HL-60 (cell line): ENCODE results near the gene QRFP.

Experiments
- DNase-seq, 2 experiments: peaks; one replicate each; pipeline ENCODE4 v3.0.0-alpha.2; 2010 to 2020; ENCODE audit warnings: low read depth in 1 of 2, low spot score in 1 of 2
- H3K27ac ChIP-seq: fragments of 250-450 bp; sonication (Bioruptor Pico); replicated peaks from 2 replicates; pipeline ENCODE4 v1.5.1; 2020; ENCODE audit warnings: mild to moderate bottlenecking, moderate library complexity
- H3K27me3 ChIP-seq: fragments of 250-450 bp; sonication (Bioruptor Pico); 2 replicates; pipeline ENCODE4 v1.5.1; 2021; ENCODE audit warnings: mild to moderate bottlenecking, moderate library complexity; ENCODE audit not compliant: insufficient read depth, poor library complexity, severe bottlenecking
- H3K4me3 ChIP-seq: replicated peaks from 2 replicates; pipeline ENCODE4 v1.5.1; 2011; ENCODE audit warnings: mild to moderate bottlenecking, control low read depth, low read length; ENCODE audit not compliant: insufficient read depth
- CTCF ChIP-seq: IDR thresholded peaks from one replicate; pipeline ENCODE4 v1.5.1; 2011; ENCODE audit warnings: low read length, control low read depth, inconsistent platforms; ENCODE audit not compliant: insufficient read depth
- GABPA ChIP-seq: IDR thresholded peaks from 2 replicates; pipeline ENCODE4 v1.6.1; 2012; ENCODE audit warnings: low read depth
- POLR2AphosphoS5 ChIP-seq: IDR thresholded peaks from 2 replicates; pipeline ENCODE4 v1.6.1; 2012; ENCODE audit warnings: low read depth
- REST ChIP-seq: IDR thresholded peaks from 2 replicates; pipeline ENCODE4 v1.6.1; 2012; ENCODE audit warnings: low read depth; ENCODE audit not compliant: insufficient replicate concordance
- SPI1 ChIP-seq: IDR thresholded peaks from 2 replicates; pipeline ENCODE4 v1.6.1; 2012; ENCODE audit warnings: low read depth, mild to moderate bottlenecking, borderline replicate concordance

QRFP gene

GRCh38 chr9:130897105-130897751, 616 bp upstream of the QRFP start:
- Histone ChIP-seq H3K27me3 (no peaks in the 10 kb centered on the region), H3K4me3 (no peak overlapping the region), H3K27ac (no peak overlapping the region)
- DNase-seq: no peak
- TF ChIP-seq REST: no peak
- no peak for TF ChIP-seq SPI1
- no peak for TF ChIP-seq GABPA
- no peak for TF ChIP-seq POLR2AphosphoS5
- no peak for TF ChIP-seq CTCF

GRCh38 chr9:130895481-130896232, 955 bp downstream of the QRFP start:
- H3K27me3 ChIP-seq: no peaks in the 10 kb centered on the region
- H3K4me3 ChIP-seq: no peak overlapping the region
- no peak for DNase-seq
- H3K27ac ChIP-seq: no peak overlapping the region
- no peak for TF ChIP-seq POLR2AphosphoS5

- TF ChIP-seq REST: no peak
- no peak for TF ChIP-seq GABPA
- no peak; the same call in 1 of the 2 replicates for TF ChIP-seq POLR2AphosphoS5
- TF ChIP-seq CTCF: no peak
- TF ChIP-seq SPI1: no peak
- H3K27ac ChIP-seq: no peak overlapping the region
- no peak for DNase-seq
- H3K27me3 ChIP-seq: no peaks in the 10 kb centered on the region
- H3K4me3 ChIP-seq: no peak overlapping the region
These were observed 1.6 kb downstream of the QRFP start for GRCh38 chr9:130895038-130895437.

GRCh38 chr9:130894546-130894945, 2.1 kb downstream of the QRFP start:
- Histone ChIP-seq H3K27me3 (no peaks in the 10 kb centered on the region), H3K27ac (no peak overlapping the region), H3K4me3 (no peak overlapping the region)
- TF ChIP-seq REST: no peak
- no peak for TF ChIP-seq GABPA
- no peak for TF ChIP-seq SPI1
- no peak for TF ChIP-seq CTCF
- no peak for TF ChIP-seq POLR2AphosphoS5
- DNase-seq: no peak
